ENCODE results near the gene MCF2L2. TPM values are rescaled to one million over a fixed set of nuclear protein-coding genes. Genes with fewer than 3 reads are reported as not detected.
"Not testable (repeated sequence)": the region's sequence is repeated elsewhere in the genome, so short reads cannot be mapped to it uniquely, and the experiment has no call there.

MCF2L2 gene
- total RNA-seq, 2 donors from 2014 or later = 0.25 to 1.4 TPM

DNA sequence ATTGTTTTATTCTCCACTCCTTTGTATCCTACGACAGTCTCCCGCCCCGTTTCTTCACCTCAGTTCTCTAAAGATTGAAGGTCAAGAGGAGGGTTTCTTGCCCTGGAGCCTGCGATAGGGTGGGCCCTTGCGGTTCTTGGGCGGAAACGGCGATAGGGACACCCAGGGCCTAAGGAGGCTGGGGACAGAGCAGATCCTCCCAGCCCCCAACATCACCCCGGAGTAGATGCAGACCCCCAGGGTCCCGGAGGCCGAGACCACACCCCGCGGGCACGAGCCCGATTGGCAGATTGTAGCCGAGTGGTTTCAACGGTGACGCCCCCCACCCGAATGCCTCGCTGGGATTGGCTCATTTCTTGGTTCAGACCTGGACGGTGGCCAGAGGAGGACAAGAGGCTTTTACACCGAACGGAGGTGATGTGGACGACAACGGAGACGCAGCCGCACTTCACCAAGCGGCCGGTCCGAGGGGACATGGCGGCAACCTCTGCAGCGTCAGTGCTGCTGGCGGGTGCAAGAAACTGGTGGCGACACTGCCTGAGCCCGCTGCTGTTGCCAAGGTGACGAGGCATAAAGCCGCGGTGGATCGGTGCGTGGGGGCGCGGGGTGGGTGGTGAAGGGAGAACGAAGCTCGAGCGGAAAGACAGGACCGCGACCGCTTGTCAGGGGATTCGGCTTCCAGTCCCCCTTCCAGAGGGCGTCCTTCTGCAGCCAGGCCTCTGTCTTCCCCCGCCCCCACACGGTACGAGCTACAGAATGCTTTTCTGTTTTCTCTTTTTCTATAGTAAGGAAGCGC, 19.0 kb upstream of the MCF2L2 start:
- peak overlapping the region; percentile 63 for H3K27ac ChIP-seq
- DNase-seq = peak; percentile 90
- intact Hi-C loops (cut with DNase I) = no loop called here
- no peaks in the 10 kb centered on the region for H3K4me1 ChIP-seq
- TF ChIP-seq, protein P1, sequence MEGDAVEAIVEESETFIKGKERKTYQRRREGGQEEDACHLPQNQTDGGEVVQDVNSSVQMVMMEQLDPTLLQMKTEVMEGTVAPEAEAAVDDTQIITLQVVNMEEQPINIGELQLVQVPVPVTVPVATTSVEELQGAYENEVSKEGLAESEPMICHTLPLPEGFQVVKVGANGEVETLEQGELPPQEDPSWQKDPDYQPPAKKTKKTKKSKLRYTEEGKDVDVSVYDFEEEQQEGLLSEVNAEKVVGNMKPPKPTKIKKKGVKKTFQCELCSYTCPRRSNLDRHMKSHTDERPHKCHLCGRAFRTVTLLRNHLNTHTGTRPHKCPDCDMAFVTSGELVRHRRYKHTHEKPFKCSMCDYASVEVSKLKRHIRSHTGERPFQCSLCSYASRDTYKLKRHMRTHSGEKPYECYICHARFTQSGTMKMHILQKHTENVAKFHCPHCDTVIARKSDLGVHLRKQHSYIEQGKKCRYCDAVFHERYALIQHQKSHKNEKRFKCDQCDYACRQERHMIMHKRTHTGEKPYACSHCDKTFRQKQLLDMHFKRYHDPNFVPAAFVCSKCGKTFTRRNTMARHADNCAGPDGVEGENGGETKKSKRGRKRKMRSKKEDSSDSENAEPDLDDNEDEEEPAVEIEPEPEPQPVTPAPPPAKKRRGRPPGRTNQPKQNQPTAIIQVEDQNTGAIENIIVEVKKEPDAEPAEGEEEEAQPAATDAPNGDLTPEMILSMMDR (IDR thresholded peaks at IDR 0.05) = no peak
- no peaks in the 10 kb centered on the region for H3K27me3 ChIP-seq
- H3K9me3 ChIP-seq = no peaks in the 10 kb centered on the region
- H3K9ac ChIP-seq (ENCODE audit: low read depth in 2 of 2, low read length in 2 of 2) = peak overlapping the region; percentile 57 to 74
- peak overlapping the region; percentile 64 for H3K4me3 ChIP-seq
- H3K36me3 ChIP-seq = no peaks in the 10 kb centered on the region

DNA sequence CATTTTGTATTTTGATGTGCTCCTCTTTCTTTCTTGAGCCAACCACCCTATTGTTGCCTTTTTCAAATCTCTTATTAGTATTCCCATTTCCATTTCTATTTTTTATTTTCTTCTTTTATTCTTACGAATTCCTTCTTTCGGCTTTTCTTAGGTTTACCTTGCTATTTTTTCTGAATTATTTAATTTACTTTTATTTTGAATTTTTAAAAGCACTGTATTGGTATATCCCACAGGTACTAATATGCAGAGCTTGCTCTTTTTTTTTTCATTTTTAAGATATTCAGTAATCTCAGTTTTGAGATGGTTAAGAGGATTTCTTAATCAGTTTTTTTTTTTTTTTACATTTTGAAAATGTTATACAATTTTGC, 18.4 kb upstream of the MCF2L2 start:
- Histone ChIP-seq H3K4me3 (peak overlapping the region; percentile 64), H3K9me3 (no peaks in the 10 kb centered on the region), H3K9ac (ENCODE audit: low read depth in 2 of 2, low read length in 2 of 2) (no peak overlapping the region), H3K27me3 (no peaks in the 10 kb centered on the region), H3K36me3 (no peaks in the 10 kb centered on the region), H3K4me1 (no peaks in the 10 kb centered on the region), H3K27ac (no peak overlapping the region)
- TF ChIP-seq, protein P1 (IDR thresholded peaks at IDR 0.05) = no peak
- DNase-seq = no peak
- intact Hi-C loops (cut with DNase I) = no loop called here

DNA sequence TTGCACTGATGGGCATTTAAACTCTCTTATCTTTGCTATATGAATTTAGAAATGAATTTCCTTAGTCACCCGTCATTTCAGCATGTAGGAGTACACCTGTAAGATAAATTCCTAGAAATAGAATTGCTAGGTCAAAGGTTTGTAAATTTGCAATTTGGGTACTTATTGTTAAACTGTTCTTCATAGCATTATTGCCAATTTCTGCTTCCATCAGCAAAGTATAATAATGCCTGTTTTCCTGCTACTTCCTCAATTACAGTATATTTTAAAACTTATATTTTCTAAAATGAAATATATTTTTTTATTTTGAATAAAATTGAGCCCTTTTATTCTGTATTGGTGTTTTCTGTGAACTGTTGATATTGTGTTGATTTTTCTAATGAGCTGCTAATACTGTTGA, 16.3 kb upstream of the MCF2L2 start:
- Histone ChIP-seq H3K9ac (ENCODE audit: low read depth in 2 of 2, low read length in 2 of 2) (no peak overlapping the region), H3K4me3 (no peak overlapping the region), H3K27ac (no peak overlapping the region), H3K36me3 (no peaks in the 10 kb centered on the region), H3K27me3 (no peaks in the 10 kb centered on the region), H3K9me3 (no peaks in the 10 kb centered on the region), H3K4me1 (no peaks in the 10 kb centered on the region)
- intact Hi-C loops (cut with DNase I) = no loop called here
- TF ChIP-seq, protein P1 (IDR thresholded peaks at IDR 0.05) = no peak
- DNase-seq = no peak

DNA sequence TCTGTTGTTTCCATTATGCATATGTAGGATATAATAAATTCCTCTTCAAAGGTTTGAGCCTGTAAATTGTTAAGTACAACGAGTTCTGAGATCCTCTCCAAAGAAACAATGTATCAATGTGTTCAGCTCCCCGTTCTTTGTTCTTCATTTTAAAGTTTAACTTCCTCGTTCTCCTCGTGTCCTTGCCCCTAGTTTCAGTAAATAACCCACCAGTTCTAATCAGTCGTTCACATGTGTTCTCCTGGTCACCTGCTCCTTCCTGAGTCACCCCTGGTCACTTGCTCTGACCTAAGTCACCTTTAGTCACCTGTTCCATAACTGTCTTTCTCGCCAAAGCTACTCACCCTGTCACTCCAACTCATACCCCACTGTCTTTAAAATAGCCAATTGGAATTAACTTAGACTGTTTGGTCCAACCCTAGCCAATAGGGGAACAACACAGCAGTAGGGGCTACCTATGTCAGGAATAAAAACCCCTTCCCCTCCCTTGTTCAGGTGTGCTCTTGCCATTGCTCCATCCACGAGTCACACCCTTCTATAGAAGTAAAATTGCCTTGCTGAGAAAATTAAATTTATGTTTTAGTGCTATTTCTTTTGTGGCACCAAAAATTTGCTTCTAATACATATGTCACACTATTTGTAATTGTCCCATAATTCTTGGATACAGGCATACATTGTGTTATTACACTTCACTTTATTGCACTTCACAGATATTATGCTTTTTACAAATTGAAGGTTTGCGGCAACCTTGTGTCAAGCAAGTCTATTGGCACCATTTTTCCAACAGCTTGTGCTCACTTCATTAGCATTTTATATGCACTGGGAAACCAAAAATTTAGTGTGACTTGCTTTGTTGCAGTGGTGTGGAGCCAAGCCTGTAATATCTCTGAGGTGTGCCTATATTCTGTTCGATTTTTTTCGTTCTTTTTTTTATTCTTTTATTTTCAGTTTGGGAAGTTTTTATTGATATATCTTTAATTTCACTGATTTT, 15.3 kb upstream of the MCF2L2 start:
- Histone ChIP-seq H3K36me3 (no peaks in the 10 kb centered on the region), H3K27me3 (no peaks in the 10 kb centered on the region), H3K4me3 (no peak overlapping the region), H3K9ac (ENCODE audit: low read depth in 2 of 2, low read length in 2 of 2) (no peak overlapping the region), H3K4me1 (no peaks in the 10 kb centered on the region), H3K27ac (no peak overlapping the region), H3K9me3 (no peaks in the 10 kb centered on the region)
- intact Hi-C loops (cut with DNase I) = no loop called here
- TF ChIP-seq, protein P1 (IDR thresholded peaks at IDR 0.05) = no peak
- DNase-seq = no peak

DNA sequence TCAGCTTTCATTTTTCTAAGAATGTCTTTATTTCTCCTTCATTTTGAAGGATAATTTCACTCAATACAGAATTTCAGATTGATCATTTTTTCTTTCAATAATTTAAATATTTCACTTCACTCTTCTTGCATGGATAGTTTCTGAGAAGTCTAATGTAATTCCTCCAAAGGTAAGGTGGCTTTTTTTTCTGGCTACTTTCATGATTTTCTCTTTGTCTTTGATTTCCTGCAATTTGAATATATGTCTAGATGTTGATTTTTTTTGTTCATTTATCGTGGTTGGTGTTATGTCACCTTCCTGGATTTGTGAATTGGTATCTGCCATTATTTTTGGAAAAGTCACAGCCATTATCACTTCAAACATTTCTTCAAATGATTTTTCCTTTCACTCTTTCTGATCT, 14.6 kb upstream of the MCF2L2 start:
- intact Hi-C loops (cut with DNase I) = no loop called here
- Histone ChIP-seq H3K36me3 (no peaks in the 10 kb centered on the region), H3K4me1 (no peaks in the 10 kb centered on the region)

DNA sequence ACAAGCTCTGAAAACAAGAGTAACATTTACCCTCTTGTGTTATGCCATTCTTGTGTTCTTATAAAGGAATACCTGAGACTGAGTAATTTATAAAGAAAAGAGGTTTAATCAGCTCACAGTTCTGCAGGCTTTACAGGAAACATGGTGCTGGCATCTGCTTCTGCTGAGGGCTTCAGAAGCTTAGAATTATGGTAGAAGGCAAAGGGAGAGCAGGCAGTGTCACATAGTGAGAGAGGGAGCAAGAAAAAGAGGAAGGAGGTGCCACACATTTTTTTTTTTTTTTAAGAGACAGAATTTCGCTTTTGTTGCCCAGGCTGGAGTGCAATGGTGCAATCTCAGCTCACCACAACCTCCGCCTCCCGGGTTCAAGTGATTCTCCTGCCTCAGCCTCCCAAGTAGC, 12.1 kb upstream of the MCF2L2 start:
- H3K4me3 ChIP-seq; H3K9ac ChIP-seq (ENCODE audit: low read depth in 2 of 2, low read length in 2 of 2); DNase-seq; H3K27ac ChIP-seq; H3K27me3 ChIP-seq; H3K9me3 ChIP-seq; intact Hi-C loops (cut with DNase I); H3K36me3 ChIP-seq; H3K4me1 ChIP-seq: not testable (repeated sequence)

More for the DNA sequence above, 14.6 kb upstream of the MCF2L2 start:
- DNase-seq = no peak
- TF ChIP-seq, protein P1 (IDR thresholded peaks at IDR 0.05) = no peak
- no peak overlapping the region for H3K9ac ChIP-seq (ENCODE audit: low read depth in 2 of 2, low read length in 2 of 2)
- no peak overlapping the region for H3K4me3 ChIP-seq
- H3K9me3 ChIP-seq = no peaks in the 10 kb centered on the region
- H3K27me3 ChIP-seq = no peaks in the 10 kb centered on the region
- no peak overlapping the region for H3K27ac ChIP-seq
